Amniotic stem cell (primary cell): ENCODE measurements around the gene ABLIM2.
"Not testable (repeated sequence)": the region's sequence is repeated elsewhere in the genome, so short reads cannot be mapped to it uniquely, and the experiment has no call there.

Experiments
- DNase-seq: peaks from one replicate; lab custom pipeline; 2025; lab: John Stamatoyannopoulos, UW

The ABLIM2 gene

DNA sequence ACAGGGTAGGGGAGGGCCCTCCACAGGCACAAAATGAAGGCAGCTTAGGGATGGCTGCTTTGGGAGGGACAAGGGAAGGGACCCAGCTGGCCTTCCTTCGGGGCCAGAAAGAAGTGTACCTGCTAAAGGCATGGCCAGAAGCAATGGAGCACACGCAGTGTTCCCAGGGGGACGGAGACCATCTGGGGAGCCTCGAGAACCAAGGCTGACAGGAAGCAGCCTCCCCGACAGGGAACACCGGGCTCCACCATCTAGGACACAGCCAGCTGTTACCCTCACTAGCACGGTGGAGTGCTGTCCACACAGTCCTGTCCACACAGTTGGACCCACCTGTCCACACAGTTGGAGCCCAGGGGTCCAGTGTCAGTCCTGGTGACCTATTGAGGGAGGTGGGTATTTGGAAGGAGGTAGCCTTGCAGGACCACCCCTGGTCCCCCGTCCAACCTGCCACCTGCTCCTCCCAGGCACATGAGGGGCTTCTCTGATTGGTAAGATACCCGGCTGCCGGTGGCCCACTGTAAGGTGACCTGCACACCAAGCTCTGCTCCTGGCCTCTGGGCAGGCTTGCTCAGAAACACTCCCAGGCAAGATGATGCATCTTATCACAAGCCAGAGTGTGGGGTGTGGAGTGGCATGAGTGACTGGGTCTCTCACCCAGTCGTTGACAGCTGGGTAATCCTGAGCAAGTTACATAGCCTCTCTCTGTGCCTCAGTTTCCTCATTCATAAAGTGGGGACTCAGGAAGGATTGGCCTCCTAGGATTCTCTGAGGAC is 198.4 kb downstream of the ABLIM2 start:
- DNase-seq, result no peak

DNA sequence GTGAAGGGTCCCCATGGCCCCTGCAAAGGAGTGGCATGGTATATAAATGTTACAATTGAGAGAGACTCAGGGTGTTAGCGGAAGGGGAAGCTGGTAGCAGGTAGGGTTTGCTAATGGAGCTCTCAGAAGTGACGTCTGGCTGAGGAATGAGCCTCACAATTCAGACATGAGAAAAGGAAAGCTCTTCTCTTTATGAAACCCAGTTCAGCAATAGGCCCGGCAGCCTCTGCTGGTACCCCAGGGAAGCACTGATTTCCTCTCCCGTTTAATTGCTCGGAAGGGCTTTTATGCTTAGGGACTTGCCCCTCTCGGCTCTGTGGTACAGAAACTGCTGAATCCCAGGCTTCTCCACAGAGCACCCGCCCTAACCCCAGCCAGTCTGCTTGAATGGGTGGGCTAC is 199.5 kb downstream of the ABLIM2 start:
- DNase-seq, result no peak

DNA sequence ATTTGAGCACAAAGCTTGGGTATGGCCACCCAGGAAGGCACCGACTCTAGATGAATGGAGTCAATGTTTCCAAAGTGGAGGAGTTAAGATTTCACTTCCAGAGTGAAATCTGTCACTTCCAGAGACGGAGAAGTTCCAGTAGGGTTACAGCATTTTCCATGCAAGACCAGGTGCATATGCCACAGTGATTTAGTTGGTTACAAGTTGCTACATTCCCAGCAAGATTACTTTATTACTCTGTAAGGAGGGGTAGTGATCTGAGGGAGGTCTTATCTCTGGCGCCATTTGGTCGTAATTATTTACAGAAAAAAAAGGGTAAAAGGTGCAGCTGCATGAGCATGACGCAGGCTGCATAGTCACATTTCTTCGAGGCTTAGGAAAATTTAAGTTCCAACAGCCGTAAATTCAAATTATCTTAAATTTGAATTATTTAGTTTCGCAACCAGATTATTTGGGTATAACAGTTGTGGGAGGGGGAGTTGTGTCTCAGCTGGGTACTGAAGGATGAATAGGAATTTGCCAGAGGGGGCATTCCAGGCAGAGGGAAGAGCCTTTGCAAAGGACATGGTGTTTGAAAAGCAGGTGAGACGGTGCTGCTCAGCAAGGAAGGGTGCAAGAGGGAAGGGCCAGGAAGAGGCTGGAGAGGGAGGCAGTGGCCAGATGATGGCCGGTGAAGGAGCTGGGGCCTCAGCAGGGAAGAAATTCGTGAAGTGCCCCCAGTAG is 201.5 kb downstream of the ABLIM2 start:
- no peak for DNase-seq

DNA sequence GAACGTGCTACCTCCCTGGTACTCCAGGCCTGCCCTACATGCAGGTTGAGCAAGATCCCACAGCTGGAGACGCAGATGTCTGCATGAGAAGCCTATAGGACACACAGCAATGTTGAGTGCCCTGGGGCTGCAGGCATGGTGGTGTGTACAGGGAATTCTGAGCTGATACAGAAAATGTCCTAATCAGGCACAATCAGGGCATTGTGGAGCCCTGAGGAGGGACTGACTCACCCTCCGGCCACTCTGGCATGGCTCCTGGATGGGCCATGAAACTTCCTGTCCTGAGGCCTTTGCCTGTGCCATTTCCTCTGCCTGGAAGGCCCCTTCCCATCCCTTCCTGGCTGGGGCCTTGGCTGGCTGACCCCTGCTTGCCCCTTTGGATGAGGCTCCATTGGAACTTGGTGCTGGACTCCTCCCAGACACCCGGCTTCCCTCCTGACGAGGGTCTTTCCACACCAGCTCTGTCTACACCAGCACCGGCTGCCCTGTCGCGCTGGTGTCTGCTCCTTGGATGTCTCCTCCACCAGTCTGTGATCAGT is 202.3 kb downstream of the ABLIM2 start:
- DNase-seq, result no peak

DNA sequence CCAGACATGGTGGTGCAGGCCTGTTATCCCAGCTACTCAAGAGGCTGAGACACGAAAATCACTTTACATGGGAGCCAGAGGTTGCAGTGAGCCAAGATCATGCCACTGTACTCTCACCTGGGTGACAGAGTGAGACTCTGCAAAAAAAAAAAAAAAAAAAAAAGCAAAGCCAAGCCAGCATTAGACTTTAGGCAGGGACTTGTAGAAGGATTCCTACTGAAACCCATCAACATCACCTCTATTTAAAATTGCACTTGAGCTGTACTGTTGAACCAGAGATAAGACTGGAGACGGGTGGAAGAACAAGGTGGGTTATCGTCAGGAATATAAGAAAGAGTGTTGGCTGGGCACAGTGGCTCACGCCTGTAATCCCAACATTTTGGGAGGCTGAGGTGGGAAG is 203.2 kb downstream of the ABLIM2 start:
- no peak for DNase-seq

DNA sequence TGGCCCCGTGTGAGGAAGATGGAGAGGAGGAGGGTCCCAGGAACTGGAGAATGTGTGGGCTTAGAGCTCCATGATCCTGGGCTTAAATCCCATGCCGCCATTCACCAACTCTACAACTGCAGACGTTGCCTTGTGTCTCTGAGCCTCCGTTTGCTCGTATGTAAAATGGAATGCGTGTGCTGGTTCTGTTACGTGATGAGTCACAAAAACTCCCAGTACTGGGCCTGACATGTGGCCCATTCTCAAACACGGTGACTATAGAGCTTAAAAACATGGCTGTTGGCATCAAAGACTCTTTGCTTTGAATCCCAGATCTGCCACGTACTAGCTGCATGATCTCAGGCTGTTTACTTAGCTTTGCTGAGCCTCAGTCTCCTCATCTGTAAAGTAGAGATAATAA is 206.0 kb downstream of the ABLIM2 start:
- no peak for DNase-seq

DNA sequence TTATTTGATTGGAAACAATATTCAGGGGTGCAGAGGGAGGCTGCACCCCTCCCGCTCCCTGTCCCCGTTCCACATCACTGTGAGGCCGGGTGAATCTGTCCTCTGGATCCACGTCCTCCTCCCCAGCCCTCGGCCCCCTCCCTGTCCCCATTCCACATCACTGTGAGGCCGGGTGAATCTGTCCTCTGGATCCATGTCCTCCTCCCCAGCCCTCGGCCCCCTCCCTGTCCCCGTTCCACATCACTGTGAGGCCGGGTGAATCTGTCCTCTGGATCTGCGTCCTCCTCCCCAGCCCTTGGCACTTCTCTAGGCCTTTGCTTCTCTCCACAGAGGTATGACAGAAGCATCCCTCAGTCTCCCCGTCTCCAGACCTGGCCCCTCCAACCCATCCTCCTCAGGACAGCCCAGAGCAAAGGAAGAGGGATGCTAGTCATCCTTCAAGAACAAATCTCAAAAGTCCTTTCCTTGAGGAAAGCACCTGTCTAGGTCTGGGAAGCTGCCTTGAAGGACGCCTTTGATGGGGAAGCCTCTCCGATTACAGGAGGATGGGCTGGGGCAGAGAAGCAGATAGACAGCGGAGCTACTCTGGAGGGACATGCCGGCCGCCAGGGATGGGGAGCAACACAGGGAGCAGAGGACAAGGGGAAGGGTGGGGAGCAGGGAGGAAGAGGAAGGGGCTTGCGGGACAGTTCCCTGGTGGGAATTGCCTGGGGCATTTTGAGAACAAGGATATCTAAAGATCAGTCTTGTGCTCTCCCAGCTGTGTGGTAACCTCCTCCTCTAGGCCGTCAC is 208.1 kb downstream of the ABLIM2 start:
- DNase-seq, result no peak

DNA sequence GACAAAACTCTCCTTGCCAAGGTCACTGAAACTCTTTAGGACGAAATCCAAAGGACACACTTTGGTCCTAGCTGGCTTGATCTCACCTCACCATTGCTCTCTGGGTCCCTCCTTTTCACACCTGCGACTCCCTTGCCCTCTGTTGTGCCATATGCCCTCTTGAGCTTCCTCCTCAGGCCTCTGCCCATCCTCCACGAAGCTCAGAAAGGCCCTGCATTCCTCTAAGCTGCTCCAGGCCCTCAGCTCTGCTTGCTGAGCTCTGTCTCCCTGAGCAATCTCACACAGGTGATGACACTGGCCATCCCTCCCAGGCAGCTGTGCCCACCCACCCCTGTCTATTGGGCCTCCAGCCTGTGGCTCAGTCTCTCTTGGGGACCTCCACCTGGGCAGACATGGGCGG is 208.9 kb downstream of the ABLIM2 start:
- DNase-seq, result no peak

DNA sequence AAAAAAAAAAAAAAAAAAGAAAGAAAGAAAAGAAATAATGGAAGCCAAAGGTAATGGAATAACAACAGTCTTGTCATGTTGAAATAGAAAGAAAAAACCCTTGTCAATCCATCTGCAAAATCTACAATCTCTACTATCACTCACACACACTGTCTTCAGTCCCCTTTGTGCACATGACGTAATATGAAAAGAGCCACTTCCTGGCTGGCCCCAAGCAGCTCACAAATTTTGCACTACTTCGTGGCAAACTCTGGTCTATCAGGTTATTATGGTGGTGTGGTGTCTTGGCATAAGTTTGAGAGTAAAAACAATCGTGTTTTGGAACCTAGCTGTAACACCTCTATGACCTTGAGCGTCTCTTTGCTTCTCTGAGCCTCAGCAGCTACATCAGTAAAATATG is 210.7 kb downstream of the ABLIM2 start:
- DNase-seq, result no peak

DNA sequence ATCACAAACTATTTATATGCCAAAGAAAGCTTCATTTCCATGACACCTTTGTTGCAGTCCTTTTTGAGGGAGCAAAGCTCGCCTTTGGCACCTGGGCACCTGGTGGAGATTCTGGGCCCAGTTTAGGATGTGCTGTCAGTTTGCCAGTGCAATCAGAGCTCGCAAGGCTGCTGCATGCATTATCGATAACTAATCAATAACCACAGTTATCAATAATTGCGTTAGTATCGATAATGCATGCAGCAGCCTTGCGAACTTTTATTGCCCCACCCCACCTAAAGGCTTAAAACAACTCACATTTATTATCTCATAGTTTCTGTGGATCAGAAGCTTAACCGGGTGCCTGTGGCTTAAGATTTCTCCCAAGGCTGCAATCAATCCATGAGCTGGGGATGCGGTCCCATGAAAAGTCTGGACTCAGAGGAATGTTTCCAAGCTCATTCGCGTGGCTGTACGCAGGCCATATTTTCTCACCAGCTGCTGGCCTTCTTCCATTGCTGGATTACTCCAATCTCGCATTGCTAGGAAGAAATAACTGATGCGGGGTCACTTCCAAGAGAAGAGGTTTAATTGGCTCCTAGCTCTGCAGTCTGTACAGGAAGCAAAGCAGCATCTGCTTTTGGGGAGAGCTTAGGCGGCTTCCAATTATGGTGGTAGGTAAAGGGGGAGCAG is 212.8 kb downstream of the ABLIM2 start:
- DNase-seq, result no peak

DNA sequence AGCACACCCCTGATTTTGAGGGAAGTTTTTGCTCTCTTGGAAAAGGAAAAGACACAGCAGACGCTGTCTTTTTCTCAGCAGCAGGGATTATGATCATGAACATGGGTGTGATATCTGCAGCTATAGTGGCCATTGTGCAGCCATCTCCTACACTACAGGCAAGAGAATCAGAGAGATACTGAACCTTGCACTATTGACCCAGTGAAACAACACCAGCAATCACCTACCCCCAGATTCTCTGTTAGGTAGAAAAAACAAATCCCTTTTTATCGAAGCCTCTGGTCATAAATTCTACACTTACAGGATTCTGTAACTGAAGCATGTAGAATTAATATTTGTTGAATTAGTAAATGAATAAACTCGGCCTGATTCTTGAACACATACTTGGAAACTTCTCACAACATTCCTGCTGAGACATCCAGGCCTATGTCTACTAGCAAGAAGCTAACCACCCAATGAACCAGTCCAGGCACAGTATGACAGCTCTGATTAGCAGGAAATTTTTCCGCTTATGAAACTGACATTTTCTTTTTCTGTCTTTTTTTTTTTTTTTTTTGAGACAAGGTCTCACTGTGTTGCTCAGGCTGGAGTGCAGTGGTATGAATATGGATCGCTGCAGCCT is 213.9 kb downstream of the ABLIM2 start:
- DNase-seq, result no peak

DNA sequence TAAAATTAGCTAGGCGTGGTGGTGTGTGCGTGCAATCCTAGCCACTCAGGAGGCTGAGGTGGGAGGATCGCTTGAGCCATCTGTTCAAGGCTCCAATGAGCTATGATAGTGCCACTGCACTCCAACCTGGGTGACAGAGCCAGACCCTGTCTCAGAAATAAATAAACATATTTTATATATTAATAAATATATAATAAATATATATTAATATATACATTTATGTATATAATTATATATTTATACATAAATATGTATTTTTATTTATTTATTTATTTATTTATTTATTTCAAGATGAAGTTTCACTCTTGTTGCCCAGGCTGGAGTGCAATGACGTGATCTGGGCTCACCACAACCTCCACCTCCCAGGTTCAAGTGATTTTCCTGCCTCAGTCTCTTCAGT is 214.9 kb downstream of the ABLIM2 start:
- not testable (repeated sequence) for DNase-seq

DNA sequence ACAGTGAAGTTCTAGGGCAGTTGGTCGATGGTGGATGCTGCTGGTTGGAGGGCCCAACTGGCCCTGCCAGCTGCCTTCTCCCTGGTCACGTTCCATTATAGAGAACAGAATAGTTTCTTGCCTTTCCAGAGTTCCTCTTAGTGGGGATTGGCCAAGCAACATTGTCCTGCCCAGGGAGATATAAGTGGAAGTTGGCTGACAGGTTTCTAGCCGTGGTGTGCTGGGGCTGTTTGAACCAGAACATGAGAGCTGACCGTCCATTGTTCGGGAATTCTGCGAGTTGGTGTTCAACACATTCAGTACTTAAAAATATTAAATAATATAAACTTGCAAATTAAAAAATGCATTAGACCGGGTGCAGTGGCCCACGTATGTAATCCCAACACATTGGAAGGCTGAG is 215.4 kb downstream of the ABLIM2 start:
- DNase-seq, result no peak

DNA sequence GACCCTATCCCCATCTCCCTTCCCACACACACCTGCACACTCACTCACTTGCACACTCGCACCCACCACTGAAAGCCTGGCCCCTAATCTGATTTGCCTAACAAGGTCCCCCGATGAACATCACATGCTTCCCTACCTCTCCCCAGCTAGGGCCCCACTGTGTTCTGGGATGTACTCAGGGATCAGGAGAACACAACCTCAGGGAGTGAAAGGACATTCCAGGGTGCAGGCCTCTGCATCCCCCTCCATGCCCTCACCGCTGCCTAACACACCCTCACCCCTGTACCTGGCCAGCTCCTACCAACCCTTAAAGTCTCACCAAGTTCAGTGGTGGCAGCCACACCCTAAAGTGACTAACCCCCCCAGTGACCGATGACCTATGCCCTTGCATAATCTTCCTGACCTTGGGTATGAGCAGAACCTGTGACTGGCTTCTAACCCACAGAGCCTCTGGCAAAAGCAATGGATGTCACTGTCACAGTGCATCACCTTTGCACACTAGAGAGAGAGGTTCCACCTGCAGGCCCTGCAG is 216.6 kb downstream of the ABLIM2 start:
- no peak for DNase-seq

DNA sequence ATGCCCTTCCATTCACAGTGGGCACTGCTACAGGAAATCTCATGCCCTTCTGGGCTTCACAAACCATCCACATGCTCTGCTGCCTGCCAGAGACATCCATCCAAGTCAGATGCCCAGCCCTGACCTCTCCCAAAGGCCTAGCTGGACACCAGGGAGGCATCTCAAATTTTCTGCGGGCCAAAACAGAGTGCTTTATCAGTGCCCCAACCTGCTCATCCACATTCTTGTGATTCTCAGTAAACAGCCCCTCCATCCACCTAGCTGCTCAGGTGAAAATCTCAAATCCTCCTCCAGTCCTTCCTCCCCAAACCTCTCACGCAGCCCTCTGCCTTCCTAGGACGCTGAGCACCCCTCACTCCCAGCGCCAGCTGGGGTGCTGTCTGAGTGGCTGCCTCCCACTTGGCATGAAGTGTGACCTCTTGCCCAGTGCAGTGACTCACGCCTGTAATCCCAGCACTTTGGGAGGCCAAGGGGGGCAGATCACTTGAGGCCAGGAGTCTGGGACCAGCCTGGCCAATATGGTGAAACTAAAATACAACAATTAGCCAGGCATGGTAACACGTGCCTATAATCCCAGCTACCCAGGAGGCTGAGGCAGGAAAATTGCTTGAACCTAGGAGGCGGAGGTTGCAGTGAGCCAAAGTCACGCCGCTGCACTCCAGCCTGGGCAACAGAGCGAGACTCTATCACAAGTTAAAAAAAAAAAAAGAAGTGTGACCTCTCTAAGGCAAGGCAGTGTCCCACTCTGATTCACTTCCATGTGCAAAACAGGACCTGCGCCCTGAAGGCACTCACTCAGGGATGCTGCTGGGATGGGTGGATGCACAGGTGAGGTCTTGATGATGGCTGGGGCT is 217.3 kb downstream of the ABLIM2 start:
- DNase-seq, result no peak

DNA sequence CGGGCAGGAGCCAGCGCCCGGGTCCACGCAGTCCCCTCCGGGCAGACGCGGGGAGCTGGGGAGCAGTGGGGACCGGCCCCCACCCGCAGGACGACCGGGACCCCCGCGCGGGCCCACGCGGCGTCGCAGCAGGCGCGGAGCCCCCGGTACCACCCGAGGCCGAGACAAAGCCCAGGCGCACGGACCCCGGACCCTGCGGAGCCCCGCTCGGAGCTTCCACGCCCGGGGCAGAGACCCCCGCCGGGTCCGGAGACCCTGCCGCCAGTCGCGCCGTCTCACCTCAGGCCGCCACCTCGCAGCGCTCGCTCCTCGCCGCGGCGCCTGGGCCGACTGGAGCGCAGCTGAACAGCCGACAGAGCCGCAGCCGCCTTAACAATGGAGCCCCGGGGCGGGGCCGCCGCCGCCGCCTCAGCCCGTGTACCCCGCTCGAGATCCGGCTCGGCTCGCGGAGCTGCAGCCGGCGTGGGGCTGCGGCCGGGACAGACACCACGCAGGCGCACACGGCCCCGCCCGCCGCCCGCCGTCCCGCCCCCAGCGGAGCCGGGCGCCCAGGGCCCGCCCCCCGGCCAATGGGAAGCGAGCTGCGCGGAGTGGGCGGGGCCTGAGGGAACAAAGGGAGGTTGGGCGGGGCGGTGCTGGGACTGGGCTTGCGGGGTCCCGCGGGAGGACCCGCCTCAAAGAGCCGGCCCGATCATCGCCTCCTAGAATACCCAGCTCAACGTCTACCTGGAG is 219.1 kb downstream of the ABLIM2 start, which contains the start of gene AFAP1:
TSS of gene AFAP1 (minus strand) at position 485 of the 732 bp plus-strand sequence. CDS start 67,783 bp downstream, outside the sequence.
- peak; percentile 70 for DNase-seq

DNA sequence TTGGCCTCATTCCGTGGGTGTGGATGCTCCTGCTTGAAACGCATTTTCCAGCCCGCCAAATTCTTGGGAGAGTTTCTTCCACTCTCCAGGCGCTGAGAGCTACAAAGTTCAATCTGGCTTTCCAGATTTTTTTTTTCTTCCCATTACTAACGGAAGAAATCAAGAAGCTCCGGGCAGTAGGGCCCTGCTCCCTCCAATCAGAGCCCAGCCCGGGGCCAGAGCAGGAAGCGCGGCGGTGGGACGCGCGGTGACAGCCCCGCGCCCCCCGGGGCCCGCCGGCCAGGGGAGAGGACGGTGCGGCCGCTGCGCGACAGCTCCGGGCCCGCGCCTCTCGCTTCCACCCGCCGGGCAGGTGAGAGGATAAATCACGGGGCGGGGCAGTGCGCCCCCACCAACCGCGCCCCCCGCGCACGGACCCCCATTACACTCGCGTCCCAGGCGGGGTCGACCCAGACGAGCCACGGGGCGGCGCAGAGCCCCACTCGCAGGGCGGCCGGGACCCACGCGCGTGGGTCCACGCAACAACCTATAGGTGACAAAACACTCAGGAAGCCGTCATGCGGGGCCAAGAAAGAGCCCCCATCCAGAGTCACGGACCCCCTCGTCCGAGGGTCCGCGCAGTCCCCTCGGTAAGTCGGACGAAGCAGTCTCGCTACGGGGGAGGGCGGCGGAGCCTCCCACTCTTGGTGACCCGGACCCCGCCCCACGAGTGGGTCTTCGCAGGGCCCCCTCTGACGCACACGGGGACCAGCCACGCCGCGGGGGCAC is 219.8 kb downstream of the ABLIM2 start:
- DNase-seq, result no peak

DNA sequence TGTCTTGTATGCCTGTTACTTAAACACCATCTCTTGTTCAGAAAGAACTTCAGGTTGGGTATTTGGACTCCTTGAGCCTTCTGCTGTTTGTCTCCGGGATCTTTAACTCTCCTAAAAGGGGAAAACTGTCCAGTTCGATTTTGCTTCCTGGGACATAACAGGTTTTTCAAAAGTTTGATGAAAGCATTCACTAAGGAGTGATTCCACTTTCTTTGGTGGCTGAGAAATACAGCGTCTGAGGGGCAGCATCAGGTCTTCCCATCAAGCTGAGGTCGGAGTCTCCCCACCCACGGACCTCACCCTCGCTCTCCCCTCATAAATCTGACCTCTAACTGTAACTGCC is 220.4 kb downstream of the ABLIM2 start:
- DNase-seq, result no peak

DNA sequence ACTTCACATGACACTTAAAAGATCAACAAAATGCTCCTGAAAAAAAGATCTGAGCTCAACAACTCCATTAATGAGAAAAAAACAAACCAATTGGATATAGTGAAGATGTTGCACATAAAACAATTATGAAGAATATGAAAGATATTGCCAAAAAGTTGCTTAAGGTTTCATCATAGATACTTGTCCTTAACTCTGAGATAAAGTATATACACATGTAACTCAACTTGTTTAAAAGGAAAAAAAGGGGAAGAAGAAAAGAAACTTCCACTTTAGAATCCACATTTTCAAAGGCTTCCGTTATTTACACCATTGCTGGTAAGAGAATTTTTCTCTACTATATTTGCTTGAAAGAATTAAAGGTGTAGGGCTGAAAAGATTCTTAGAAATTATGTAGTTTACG is 221.6 kb downstream of the ABLIM2 start:
- no peak for DNase-seq
